GDM1 (cell line): ENCODE measurements around the gene DIO1.
"Not testable (repeated sequence)": the region's sequence is repeated elsewhere in the genome, so short reads cannot be mapped to it uniquely, and the experiment has no call there.

Experiments used
- DNase-seq: peaks from one replicate; lab custom pipeline; 2025; lab: John Stamatoyannopoulos, UW

The DIO1 gene

GRCh38 chr1:53893999-53894636 lies at the start of gene DIO1:
TSS of gene DIO1 (plus strand) at chr1:53894187. CDS start at chr1:53894211, 24 bp downstream.
- no peak for DNase-seq

GRCh38 chr1:53847980-53848379 lies 46.0 kb upstream of the DIO1 start:
- DNase-seq = no peak

- no peak for DNase-seq
These were observed 43.8 kb upstream of the DIO1 start for GRCh38 chr1:53850082-53850673.

- DNase-seq = no peak
These were observed 42.3 kb upstream of the DIO1 start for GRCh38 chr1:53851571-53852285.

- DNase-seq = peak; percentile 28
These were observed 33.0 kb upstream of the DIO1 start for GRCh38 chr1:53860967-53861411.

- no peak for DNase-seq
These were observed 31.5 kb upstream of the DIO1 start for GRCh38 chr1:53862507-53862906.

GRCh38 chr1:53868565-53868964 lies 25.4 kb upstream of the DIO1 start:
- no peak for DNase-seq

GRCh38 chr1:53869454-53870117 lies 24.4 kb upstream of the DIO1 start:
- peak; percentile 52 for DNase-seq

GRCh38 chr1:53871221-53871620 lies 22.8 kb upstream of the DIO1 start:
- DNase-seq = no peak

- no peak for DNase-seq
These were observed 22.1 kb upstream of the DIO1 start for GRCh38 chr1:53871773-53872484.

GRCh38 chr1:53875150-53875549 lies 18.8 kb upstream of the DIO1 start:
- not testable (repeated sequence) for DNase-seq

- peak; percentile 25 for DNase-seq
These were observed 15.4 kb upstream of the DIO1 start for GRCh38 chr1:53878492-53879105.

GRCh38 chr1:53881853-53882252 lies 12.1 kb upstream of the DIO1 start:
- not testable (repeated sequence) for DNase-seq

GRCh38 chr1:53883600-53883999 lies 10.4 kb upstream of the DIO1 start:
- not testable (repeated sequence) for DNase-seq

GRCh38 chr1:53888681-53889080 lies 5.3 kb upstream of the DIO1 start:
- DNase-seq = no peak

GRCh38 chr1:53889304-53890298 lies 4.4 kb upstream of the DIO1 start, which contains the start of gene YIPF1:
TSS of gene YIPF1 (minus strand) at chr1:53889797. CDS start at chr1:53888937, 860 bp downstream.
- DNase-seq = peak; percentile 71

GRCh38 chr1:53890522-53890941 lies 3.5 kb upstream of the DIO1 start:
- DNase-seq = no peak

GRCh38 chr1:53891018-53891417 lies 3.0 kb upstream of the DIO1 start:
- no peak for DNase-seq

- no peak for DNase-seq
These were observed 2.3 kb upstream of the DIO1 start for GRCh38 chr1:53891678-53892077.

- DNase-seq = peak; percentile 41
These were observed 1.1 kb upstream of the DIO1 start for GRCh38 chr1:53892911-53893310.
